Activated naive CD8-positive, alpha-beta T cell treated with anti-CD3 and anti-CD28 coated beads, Interleukin-2, amount 50 U/mL, for 24 hours (primary cell): ENCODE results near the gene CHCHD10.
A peak's percentile ranks its signal among the peaks of the same experiment; 100 is the strongest.
"Not testable (repeated sequence)": the region's sequence is repeated elsewhere in the genome, so short reads cannot be mapped to it uniquely, and the experiment has no call there.

Source experiments
- ATAC-seq: fragments of 150-1000 bp; cut with Tn5 transposase; one replicate; pipeline ENCODE4 v1.10.0; 2021
- DNase-seq: peaks from one replicate; pipeline ENCODE4 v3.0.0; 2021
- H3K27ac Mint-ChIP-seq: one replicate; pipeline ENCODE4 v1.8.0; 2021; ENCODE audit warnings: mild to moderate bottlenecking, mixed read lengths
- H3K27me3 Mint-ChIP-seq: one replicate; pipeline ENCODE4 v1.8.0; 2021; ENCODE audit warnings: mixed read lengths
- H3K36me3 Mint-ChIP-seq: one replicate; pipeline ENCODE4 v1.8.0; 2021; ENCODE audit warnings: low read depth, mixed read lengths
- H3K4me1 Mint-ChIP-seq: one replicate; pipeline ENCODE4 v1.8.0; 2021; ENCODE audit warnings: mixed read lengths
- H3K4me3 Mint-ChIP-seq: one replicate; pipeline ENCODE4 v1.8.0; 2021; ENCODE audit warnings: mild to moderate bottlenecking, moderate library complexity, mixed read lengths
- H3K9me3 Mint-ChIP-seq: one replicate; pipeline ENCODE4 v1.8.0; 2021; ENCODE audit warnings: mixed read lengths

CHCHD10 gene

GRCh38 chr22:23752090-23752691 is 15.6 kb downstream of the CHCHD10 start:
- peak overlapping the region; percentile 76 for H3K4me3 Mint-ChIP-seq
- no peaks in the 10 kb centered on the region for H3K36me3 Mint-ChIP-seq
- H3K27ac Mint-ChIP-seq = peak overlapping the region; percentile 53
- ATAC-seq (no peak), DNase-seq (peak; percentile 21)
- H3K9me3 Mint-ChIP-seq = no peaks in the 10 kb centered on the region
- no peaks in the 10 kb centered on the region for H3K27me3 Mint-ChIP-seq
- peaks cover 17% of the 10 kb centered on the region for H3K4me1 Mint-ChIP-seq

GRCh38 chr22:23751441-23751996 is 16.3 kb downstream of the CHCHD10 start:
- Mint-ChIP-seq H3K9me3 (no peaks in the 10 kb centered on the region), H3K27me3 (no peaks in the 10 kb centered on the region), H3K4me3 (peak overlapping the region; percentile 76), H3K36me3 (no peaks in the 10 kb centered on the region), H3K4me1 (peaks cover 17% of the 10 kb centered on the region), H3K27ac (peak overlapping the region; percentile 42)
- DNase-seq = peak; percentile 25
- peak; percentile 2 for ATAC-seq

- peak; percentile 86 for DNase-seq
- Mint-ChIP-seq H3K4me1 (peaks cover 17% of the 10 kb centered on the region), H3K27me3 (no peaks in the 10 kb centered on the region), H3K27ac (peak within 1 kb of the TSS; percentile 52), H3K4me3 (peak within 1 kb of the TSS; percentile 83), H3K36me3 (no peaks in the 10 kb centered on the region), H3K9me3 (no peaks in the 10 kb centered on the region)
- ATAC-seq = peak; percentile 99
These were observed 16.9 kb downstream of the CHCHD10 start, which contains the start of gene ZNF70 for GRCh38 chr22:23750714-23751440. Gene ZNF70 (minus strand): TSS chr22:23751112. CDS start chr22:23745140, 5,972 bp downstream.

GRCh38 chr22:23750367-23750713 is 17.4 kb downstream of the CHCHD10 start:
- Mint-ChIP-seq H3K9me3 (no peaks in the 10 kb centered on the region), H3K4me3 (peak overlapping the region; percentile 83), H3K27ac (peak overlapping the region; percentile 52), H3K36me3 (no peaks in the 10 kb centered on the region), H3K4me1 (peaks cover 17% of the 10 kb centered on the region), H3K27me3 (no peaks in the 10 kb centered on the region)
- no peak for DNase-seq
- no peak for ATAC-seq

- H3K4me1 Mint-ChIP-seq = peaks cover 17% of the 10 kb centered on the region
- H3K9me3 Mint-ChIP-seq = no peaks in the 10 kb centered on the region
- H3K27ac Mint-ChIP-seq = peak overlapping the region; percentile 13
- peaks cover 4% of the 10 kb centered on the region for H3K36me3 Mint-ChIP-seq
- H3K4me3 Mint-ChIP-seq = peak overlapping the region; percentile 83
- no peaks in the 10 kb centered on the region for H3K27me3 Mint-ChIP-seq
- ATAC-seq (no peak), DNase-seq (no peak)
These were observed 17.9 kb downstream of the CHCHD10 start for GRCh38 chr22:23749841-23750301.

GRCh38 chr22:23745791-23746190 is 22.0 kb downstream of the CHCHD10 start:
- no peak overlapping the region for H3K27ac Mint-ChIP-seq
- DNase-seq (no peak), ATAC-seq (no peak)
- H3K4me3 Mint-ChIP-seq = no peak overlapping the region
- peaks cover 17% of the 10 kb centered on the region for H3K36me3 Mint-ChIP-seq
- no peaks in the 10 kb centered on the region for H3K9me3 Mint-ChIP-seq
- H3K27me3 Mint-ChIP-seq = no peaks in the 10 kb centered on the region
- H3K4me1 Mint-ChIP-seq = peaks cover 10% of the 10 kb centered on the region

- Mint-ChIP-seq H3K27ac (no peak overlapping the region), H3K36me3 (peaks cover 17% of the 10 kb centered on the region), H3K9me3 (no peaks in the 10 kb centered on the region), H3K27me3 (no peaks in the 10 kb centered on the region), H3K4me1 (no peaks in the 10 kb centered on the region), H3K4me3 (no peak overlapping the region)
- no peak for DNase-seq
- ATAC-seq = no peak
These were observed 23.3 kb downstream of the CHCHD10 start for GRCh38 chr22:23744485-23744884.

GRCh38 chr22:23744001-23744400 is 23.8 kb downstream of the CHCHD10 start:
- H3K27ac Mint-ChIP-seq = no peak overlapping the region
- DNase-seq = no peak
- no peaks in the 10 kb centered on the region for H3K27me3 Mint-ChIP-seq
- no peaks in the 10 kb centered on the region for H3K9me3 Mint-ChIP-seq
- peaks cover 17% of the 10 kb centered on the region for H3K36me3 Mint-ChIP-seq
- no peak for ATAC-seq
- H3K4me3 Mint-ChIP-seq = no peak overlapping the region
- no peaks in the 10 kb centered on the region for H3K4me1 Mint-ChIP-seq

- Mint-ChIP-seq H3K9me3 (no peaks in the 10 kb centered on the region), H3K4me3 (no peak overlapping the region), H3K36me3 (peaks cover 17% of the 10 kb centered on the region), H3K27me3 (no peaks in the 10 kb centered on the region), H3K4me1 (no peaks in the 10 kb centered on the region), H3K27ac (no peak overlapping the region)
- ATAC-seq (no peak), DNase-seq (no peak)
These were observed 24.5 kb downstream of the CHCHD10 start for GRCh38 chr22:23743303-23743705.

GRCh38 chr22:23742505-23743264 is 25.1 kb downstream of the CHCHD10 start:
- ATAC-seq (no peak), DNase-seq (no peak)
- no peaks in the 10 kb centered on the region for H3K9me3 Mint-ChIP-seq
- no peak overlapping the region for H3K27ac Mint-ChIP-seq
- no peaks in the 10 kb centered on the region for H3K27me3 Mint-ChIP-seq
- H3K4me3 Mint-ChIP-seq = no peak overlapping the region
- peaks cover 17% of the 10 kb centered on the region for H3K36me3 Mint-ChIP-seq
- no peaks in the 10 kb centered on the region for H3K4me1 Mint-ChIP-seq

GRCh38 chr22:23737696-23738095 is 30.1 kb downstream of the CHCHD10 start:
- Mint-ChIP-seq H3K27ac (no peak overlapping the region), H3K4me3 (no peak overlapping the region), H3K27me3 (no peaks in the 10 kb centered on the region), H3K9me3 (no peaks in the 10 kb centered on the region), H3K36me3 (no peaks in the 10 kb centered on the region), H3K4me1 (no peaks in the 10 kb centered on the region)
- ATAC-seq (no peak), DNase-seq (no peak)

- H3K27me3 Mint-ChIP-seq, DNase-seq, H3K4me3 Mint-ChIP-seq, ATAC-seq, H3K27ac Mint-ChIP-seq, H3K4me1 Mint-ChIP-seq, H3K36me3 Mint-ChIP-seq, H3K9me3 Mint-ChIP-seq: not testable (repeated sequence)
These were observed 39.7 kb downstream of the CHCHD10 start for GRCh38 chr22:23728108-23728507.

- ATAC-seq (no peak), DNase-seq (no peak)
- Mint-ChIP-seq H3K9me3 (no peaks in the 10 kb centered on the region), H3K4me3 (no peak overlapping the region), H3K4me1 (no peaks in the 10 kb centered on the region), H3K27me3 (no peaks in the 10 kb centered on the region), H3K36me3 (no peaks in the 10 kb centered on the region), H3K27ac (no peak overlapping the region)
These were observed 45.0 kb downstream of the CHCHD10 start for GRCh38 chr22:23722724-23723123.

GRCh38 chr22:23722160-23722559 is 45.6 kb downstream of the CHCHD10 start:
- H3K27ac Mint-ChIP-seq = no peak overlapping the region

More at GRCh38 chr22:23722160-23722559, 45.6 kb downstream of the CHCHD10 start:
- H3K4me3 Mint-ChIP-seq = no peak overlapping the region
- H3K4me1 Mint-ChIP-seq = peaks cover 4% of the 10 kb centered on the region
- H3K9me3 Mint-ChIP-seq = no peaks in the 10 kb centered on the region
- no peaks in the 10 kb centered on the region for H3K27me3 Mint-ChIP-seq
- no peaks in the 10 kb centered on the region for H3K36me3 Mint-ChIP-seq
- DNase-seq (no peak), ATAC-seq (no peak)
